ENCODE measurements around the gene SALL4.

DNA sequence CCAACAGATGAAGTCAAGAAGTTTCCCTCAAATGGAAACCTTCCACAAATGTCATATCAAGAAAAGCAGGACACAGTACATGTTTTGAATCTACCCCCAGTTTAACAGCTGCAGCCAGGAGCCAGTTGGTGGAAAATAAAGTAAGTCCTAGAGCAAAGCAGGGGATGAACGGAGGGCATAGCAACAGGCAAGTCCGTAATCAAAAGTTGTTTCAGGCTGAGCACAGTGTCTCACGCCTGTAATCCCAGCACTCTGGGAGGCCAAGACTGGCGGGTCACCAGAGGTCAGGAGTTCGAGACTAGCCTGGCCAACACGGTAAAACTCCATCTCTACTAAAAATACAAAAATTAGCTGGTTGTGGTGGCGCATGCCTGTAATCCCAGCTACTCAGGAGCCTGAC is 2.4 kb upstream of the SALL4 start:
- TF ChIP-seq POLR2AphosphoS5 (IDR thresholded peaks at IDR 0.05; ENCODE audit: insufficient read depth in 1 of 2, low read depth in 1 of 2) = no peak
- TF ChIP-seq, protein P1, sequence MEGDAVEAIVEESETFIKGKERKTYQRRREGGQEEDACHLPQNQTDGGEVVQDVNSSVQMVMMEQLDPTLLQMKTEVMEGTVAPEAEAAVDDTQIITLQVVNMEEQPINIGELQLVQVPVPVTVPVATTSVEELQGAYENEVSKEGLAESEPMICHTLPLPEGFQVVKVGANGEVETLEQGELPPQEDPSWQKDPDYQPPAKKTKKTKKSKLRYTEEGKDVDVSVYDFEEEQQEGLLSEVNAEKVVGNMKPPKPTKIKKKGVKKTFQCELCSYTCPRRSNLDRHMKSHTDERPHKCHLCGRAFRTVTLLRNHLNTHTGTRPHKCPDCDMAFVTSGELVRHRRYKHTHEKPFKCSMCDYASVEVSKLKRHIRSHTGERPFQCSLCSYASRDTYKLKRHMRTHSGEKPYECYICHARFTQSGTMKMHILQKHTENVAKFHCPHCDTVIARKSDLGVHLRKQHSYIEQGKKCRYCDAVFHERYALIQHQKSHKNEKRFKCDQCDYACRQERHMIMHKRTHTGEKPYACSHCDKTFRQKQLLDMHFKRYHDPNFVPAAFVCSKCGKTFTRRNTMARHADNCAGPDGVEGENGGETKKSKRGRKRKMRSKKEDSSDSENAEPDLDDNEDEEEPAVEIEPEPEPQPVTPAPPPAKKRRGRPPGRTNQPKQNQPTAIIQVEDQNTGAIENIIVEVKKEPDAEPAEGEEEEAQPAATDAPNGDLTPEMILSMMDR (IDR thresholded peaks at IDR 0.05) = no peak

Measured in vagina (tissue), 2 donors.